ENCODE results near the gene MBD6.

The MBD6 gene, protein sequence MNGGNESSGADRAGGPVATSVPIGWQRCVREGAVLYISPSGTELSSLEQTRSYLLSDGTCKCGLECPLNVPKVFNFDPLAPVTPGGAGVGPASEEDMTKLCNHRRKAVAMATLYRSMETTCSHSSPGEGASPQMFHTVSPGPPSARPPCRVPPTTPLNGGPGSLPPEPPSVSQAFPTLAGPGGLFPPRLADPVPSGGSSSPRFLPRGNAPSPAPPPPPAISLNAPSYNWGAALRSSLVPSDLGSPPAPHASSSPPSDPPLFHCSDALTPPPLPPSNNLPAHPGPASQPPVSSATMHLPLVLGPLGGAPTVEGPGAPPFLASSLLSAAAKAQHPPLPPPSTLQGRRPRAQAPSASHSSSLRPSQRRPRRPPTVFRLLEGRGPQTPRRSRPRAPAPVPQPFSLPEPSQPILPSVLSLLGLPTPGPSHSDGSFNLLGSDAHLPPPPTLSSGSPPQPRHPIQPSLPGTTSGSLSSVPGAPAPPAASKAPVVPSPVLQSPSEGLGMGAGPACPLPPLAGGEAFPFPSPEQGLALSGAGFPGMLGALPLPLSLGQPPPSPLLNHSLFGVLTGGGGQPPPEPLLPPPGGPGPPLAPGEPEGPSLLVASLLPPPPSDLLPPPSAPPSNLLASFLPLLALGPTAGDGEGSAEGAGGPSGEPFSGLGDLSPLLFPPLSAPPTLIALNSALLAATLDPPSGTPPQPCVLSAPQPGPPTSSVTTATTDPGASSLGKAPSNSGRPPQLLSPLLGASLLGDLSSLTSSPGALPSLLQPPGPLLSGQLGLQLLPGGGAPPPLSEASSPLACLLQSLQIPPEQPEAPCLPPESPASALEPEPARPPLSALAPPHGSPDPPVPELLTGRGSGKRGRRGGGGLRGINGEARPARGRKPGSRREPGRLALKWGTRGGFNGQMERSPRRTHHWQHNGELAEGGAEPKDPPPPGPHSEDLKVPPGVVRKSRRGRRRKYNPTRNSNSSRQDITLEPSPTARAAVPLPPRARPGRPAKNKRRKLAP

DNA sequence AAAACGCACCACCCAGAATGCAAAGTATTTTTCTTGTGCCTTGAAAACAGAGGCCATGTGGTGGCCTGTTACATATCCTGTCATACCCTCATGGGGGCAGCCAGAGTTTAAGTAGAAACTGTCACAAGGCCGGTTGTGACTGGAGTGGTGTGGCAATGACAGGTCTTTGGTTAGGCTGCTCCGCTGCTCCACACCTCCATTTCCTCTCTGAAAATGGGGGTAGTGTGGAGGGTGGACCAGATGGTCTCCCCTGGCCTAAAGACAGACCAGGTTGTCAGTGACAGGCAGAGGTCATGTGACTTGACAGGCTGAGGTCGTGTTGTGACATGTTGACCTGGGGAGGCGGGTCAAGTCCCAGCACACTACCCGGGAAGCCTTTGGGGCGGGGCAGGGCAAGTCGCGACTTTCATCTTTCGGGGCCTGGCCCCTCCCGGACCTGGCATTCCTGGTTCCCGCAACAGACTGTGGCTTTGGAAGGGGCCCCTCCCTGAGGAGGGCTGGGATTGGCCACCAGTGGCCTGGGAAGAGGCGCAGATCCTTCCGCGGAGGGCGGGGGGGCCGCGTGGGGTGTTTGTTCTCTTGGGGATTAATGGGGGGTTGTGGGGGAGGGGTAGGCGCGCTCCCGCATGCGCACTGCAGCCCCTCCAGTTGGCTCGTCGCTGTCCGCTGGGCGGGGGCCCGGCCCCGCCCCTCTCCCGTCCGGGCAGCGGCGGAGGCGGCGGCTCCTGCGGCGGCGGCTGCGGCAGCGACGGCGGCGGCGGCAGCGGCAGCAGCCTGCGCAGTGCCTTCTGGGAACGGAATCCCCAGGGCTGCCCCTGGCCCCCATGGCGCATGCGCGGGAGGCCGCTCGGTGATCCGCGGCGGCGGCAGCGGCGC, at the start of gene MBD6:
Gene MBD6 (plus strand): TSS at position 814 of the 876 bp plus-strand sequence. CDS start 1,480 bp downstream, outside the sequence.
- no peak for TF ChIP-seq CTCF (IDR thresholded peaks at IDR 0.05; ENCODE audit: low read depth, low read length, missing control alignments)
- DNase-seq (ENCODE audit: extremely low read depth, low read depth), result peak; percentile 75
- H3K4me3 ChIP-seq (replicated peaks; ENCODE audit: low read depth, low read length), result peak within 1 kb of the TSS; percentile 67

GRCh38 chr12:57473392-57473791, 49.2 kb upstream of the MBD6 start:
- no peak overlapping the region for H3K4me3 ChIP-seq (replicated peaks; ENCODE audit: low read depth, low read length)
- TF ChIP-seq CTCF (IDR thresholded peaks at IDR 0.05; ENCODE audit: low read depth, low read length, missing control alignments), result no peak
- DNase-seq (ENCODE audit: extremely low read depth, low read depth), result no peak

- no peak overlapping the region for H3K4me3 ChIP-seq (replicated peaks; ENCODE audit: low read depth, low read length)
- no peak for DNase-seq (ENCODE audit: extremely low read depth, low read depth)
- TF ChIP-seq CTCF (IDR thresholded peaks at IDR 0.05; ENCODE audit: low read depth, low read length, missing control alignments), result no peak
These were observed 48.7 kb upstream of the MBD6 start for GRCh38 chr12:57473886-57474285.

DNA sequence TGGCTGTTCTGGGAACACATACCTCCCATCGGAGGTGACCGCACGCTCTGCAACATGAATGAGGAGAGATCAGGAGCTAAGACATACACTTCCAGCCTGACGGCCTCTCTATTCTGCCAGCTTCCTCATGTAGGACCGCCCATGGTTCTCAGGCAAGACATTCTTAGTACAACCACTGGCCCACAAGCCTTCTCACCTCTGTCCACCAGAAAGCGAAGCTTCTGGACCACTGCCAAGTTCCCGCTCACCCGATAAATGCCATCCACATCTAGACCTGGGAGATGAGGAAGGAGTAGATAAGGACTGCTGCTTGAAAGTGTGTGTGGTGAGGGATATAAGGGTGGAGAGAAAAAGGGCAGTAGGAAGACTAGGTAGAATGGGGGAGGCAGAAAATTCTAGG, 48.2 kb upstream of the MBD6 start:
- no peak for TF ChIP-seq CTCF (IDR thresholded peaks at IDR 0.05; ENCODE audit: low read depth, low read length, missing control alignments)
- no peak for DNase-seq (ENCODE audit: extremely low read depth, low read depth)
- no peak overlapping the region for H3K4me3 ChIP-seq (replicated peaks; ENCODE audit: low read depth, low read length)

DNA sequence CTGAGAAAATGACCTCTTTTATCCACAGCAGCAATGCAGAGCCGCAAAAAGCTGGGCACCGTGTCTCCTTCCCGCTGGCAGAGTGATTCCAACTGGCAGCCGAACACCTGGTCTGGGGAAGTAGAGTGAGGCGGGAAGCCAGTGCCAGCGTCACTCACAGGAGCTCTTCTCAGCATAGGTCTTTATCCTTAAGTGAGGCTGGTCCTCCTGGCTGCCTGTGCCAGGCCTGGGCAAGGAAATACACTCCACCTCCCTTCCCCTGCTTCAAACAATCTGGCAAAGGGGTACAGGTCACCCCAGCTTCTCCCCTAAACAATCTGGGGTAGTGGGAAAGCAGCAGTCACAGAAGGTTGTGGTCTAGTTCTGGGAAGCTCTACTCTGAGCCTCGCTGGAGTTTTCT, 47.8 kb upstream of the MBD6 start:
- H3K4me3 ChIP-seq (replicated peaks; ENCODE audit: low read depth, low read length), result no peak overlapping the region; the same call in 1 of the 2 replicates
- no peak for DNase-seq (ENCODE audit: extremely low read depth, low read depth)
- no peak for TF ChIP-seq CTCF (IDR thresholded peaks at IDR 0.05; ENCODE audit: low read depth, low read length, missing control alignments)

All from HFF-Myc (cell line).